OCI-LY1 (cell line): ENCODE results near the gene IL1RAPL2.

ENCODE experiments used
- H2AFZ ChIP-seq: fragments of 200-600 bp; sonication (generic), shearing (Covaris generic); 2 replicates; pipeline ENCODE4 v1.6.0; 2014; ENCODE audit warnings: antibody characterized with exemption, mild to moderate bottlenecking, low read length
- H3F3A ChIP-seq: fragments of 200-600 bp; sonication (generic), shearing (Covaris generic); 2 replicates; pipeline ENCODE4 v1.6.0; 2014; ENCODE audit warnings: mild to moderate bottlenecking, antibody characterized with exemption, low read length, moderate library complexity; ENCODE audit not compliant: insufficient read depth
- H3K27ac ChIP-seq: fragments of 200-600 bp; sonication (generic); 2 replicates; pipeline ENCODE4 v1.5.1; 2014; ENCODE audit warnings: low read length, mixed run types, mild to moderate bottlenecking, low read depth; ENCODE audit not compliant: poor library complexity, severe bottlenecking
- H3K27me3 ChIP-seq: fragments of 200-600 bp; sonication (generic); 2 replicates; pipeline ENCODE4 v1.6.0; 2014; ENCODE audit warnings: antibody characterized with exemption, mild to moderate bottlenecking, low read length, moderate library complexity; ENCODE audit not compliant: insufficient read depth
- H3K36me3 ChIP-seq: fragments of 200-600 bp; sonication (generic); 2 replicates; pipeline ENCODE4 v1.6.1; 2014; ENCODE audit warnings: mild to moderate bottlenecking, antibody characterized with exemption, low read length, moderate library complexity, mixed read lengths; ENCODE audit not compliant: insufficient read depth
- H3K4me1 ChIP-seq: fragments of 200-600 bp; sonication (generic); 2 replicates; pipeline ENCODE4 v1.5.1; 2014; ENCODE audit warnings: mild to moderate bottlenecking, low read length, moderate library complexity; ENCODE audit not compliant: insufficient read depth, severe bottlenecking
- H3K4me2 ChIP-seq: fragments of 200-600 bp; sonication (generic), shearing (Covaris generic); 2 replicates; pipeline ENCODE4 v1.6.1; 2014; ENCODE audit warnings: low read length
- H3K4me3 ChIP-seq: fragments of 200-600 bp; sonication (generic); 2 replicates; pipeline ENCODE4 v1.5.1; 2014; ENCODE audit warnings: low read length, low read depth, mild to moderate bottlenecking, mixed read lengths; ENCODE audit not compliant: poor library complexity, severe bottlenecking
- H3K79me2 ChIP-seq: fragments of 200-600 bp; shearing (Covaris generic); 2 replicates; pipeline ENCODE4 v1.6.1; 2016; ENCODE audit warnings: mixed run types, low read length, mixed read lengths; ENCODE audit not compliant: insufficient read depth
- H3K9ac ChIP-seq: fragments of 200-600 bp; sonication (generic), shearing (Covaris generic); 2 replicates; pipeline ENCODE4 v1.6.1; 2014; ENCODE audit warnings: mild to moderate bottlenecking, low read length, mixed read lengths
- H3K9me2 ChIP-seq: fragments of 200-600 bp; sonication (generic), shearing (Covaris generic); 2 replicates; pipeline ENCODE4 v1.6.1; 2014; ENCODE audit warnings: low read depth, mild to moderate bottlenecking, low read length, mixed read lengths
- H3K9me3 ChIP-seq: fragments of 200-600 bp; shearing (Covaris generic); 2 replicates; pipeline ENCODE4 v1.6.1; 2014; ENCODE audit warnings: low read length, mixed read lengths
- H4K20me1 ChIP-seq: fragments of 200-600 bp; sonication (generic), shearing (Covaris generic); 2 replicates; pipeline ENCODE4 v1.6.0; 2016; ENCODE audit warnings: mild to moderate bottlenecking, low read length; ENCODE audit not compliant: insufficient read depth
- EZH2 ChIP-seq: fragments of 200-600 bp; sonication (generic), shearing (Covaris generic); IDR thresholded peaks from 2 replicates; pipeline ENCODE4 v1.8.0; 2017; ENCODE audit warnings: borderline replicate concordance, mixed run types, mild to moderate bottlenecking, antibody characterized with exemption, low read length, moderate library complexity, mixed read lengths
- TF ChIP-seq, protein P1 (sequence below): fragments of 200-600 bp; sonication (generic), shearing (Covaris generic); IDR thresholded peaks from 2 replicates; pipeline ENCODE4 v1.5.1; 2017; ENCODE audit warnings: mild to moderate bottlenecking, antibody characterized with exemption, low read length, moderate library complexity, mixed read lengths

IL1RAPL2 gene

DNA sequence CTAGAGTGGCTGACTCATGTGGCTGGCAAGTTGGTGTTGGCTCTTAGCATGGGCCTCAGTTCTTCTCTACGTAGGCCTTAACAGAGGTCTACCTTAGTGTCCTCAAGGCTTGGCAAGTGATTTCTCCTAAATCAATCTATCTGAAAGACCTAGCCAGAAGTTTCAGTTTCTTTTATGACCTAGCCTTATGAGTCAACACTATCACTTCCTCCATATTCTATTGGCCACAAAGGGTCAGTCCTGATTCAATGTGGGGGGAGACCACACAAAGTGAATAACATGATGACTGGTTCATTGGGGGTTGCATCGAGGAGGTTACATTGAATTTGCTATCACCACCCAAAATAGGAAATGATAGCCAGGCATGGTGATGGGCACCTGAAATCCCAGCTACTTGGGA is 1250.5 kb downstream of the IL1RAPL2 start:
- no peak for TF ChIP-seq EZH2
- TF ChIP-seq, protein P1, sequence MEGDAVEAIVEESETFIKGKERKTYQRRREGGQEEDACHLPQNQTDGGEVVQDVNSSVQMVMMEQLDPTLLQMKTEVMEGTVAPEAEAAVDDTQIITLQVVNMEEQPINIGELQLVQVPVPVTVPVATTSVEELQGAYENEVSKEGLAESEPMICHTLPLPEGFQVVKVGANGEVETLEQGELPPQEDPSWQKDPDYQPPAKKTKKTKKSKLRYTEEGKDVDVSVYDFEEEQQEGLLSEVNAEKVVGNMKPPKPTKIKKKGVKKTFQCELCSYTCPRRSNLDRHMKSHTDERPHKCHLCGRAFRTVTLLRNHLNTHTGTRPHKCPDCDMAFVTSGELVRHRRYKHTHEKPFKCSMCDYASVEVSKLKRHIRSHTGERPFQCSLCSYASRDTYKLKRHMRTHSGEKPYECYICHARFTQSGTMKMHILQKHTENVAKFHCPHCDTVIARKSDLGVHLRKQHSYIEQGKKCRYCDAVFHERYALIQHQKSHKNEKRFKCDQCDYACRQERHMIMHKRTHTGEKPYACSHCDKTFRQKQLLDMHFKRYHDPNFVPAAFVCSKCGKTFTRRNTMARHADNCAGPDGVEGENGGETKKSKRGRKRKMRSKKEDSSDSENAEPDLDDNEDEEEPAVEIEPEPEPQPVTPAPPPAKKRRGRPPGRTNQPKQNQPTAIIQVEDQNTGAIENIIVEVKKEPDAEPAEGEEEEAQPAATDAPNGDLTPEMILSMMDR: no peak
- Histone ChIP-seq H3K9ac (no peak overlapping the region), H4K20me1 (no peaks in the 10 kb centered on the region), H3K4me3 (no peak overlapping the region), H3K27ac (no peak overlapping the region), H3K9me3 (no peaks in the 10 kb centered on the region), H3F3A (no peaks in the 10 kb centered on the region), H3K9me2 (no peaks in the 10 kb centered on the region), H3K4me1 (no peaks in the 10 kb centered on the region), H3K4me2 (no peak overlapping the region), H3K27me3 (no peaks in the 10 kb centered on the region), H3K79me2 (no peaks in the 10 kb centered on the region), H3K36me3 (no peaks in the 10 kb centered on the region), H2AFZ (no peak overlapping the region)
